ENCODE data around the gene LRRC4C.

The LRRC4C gene

DNA sequence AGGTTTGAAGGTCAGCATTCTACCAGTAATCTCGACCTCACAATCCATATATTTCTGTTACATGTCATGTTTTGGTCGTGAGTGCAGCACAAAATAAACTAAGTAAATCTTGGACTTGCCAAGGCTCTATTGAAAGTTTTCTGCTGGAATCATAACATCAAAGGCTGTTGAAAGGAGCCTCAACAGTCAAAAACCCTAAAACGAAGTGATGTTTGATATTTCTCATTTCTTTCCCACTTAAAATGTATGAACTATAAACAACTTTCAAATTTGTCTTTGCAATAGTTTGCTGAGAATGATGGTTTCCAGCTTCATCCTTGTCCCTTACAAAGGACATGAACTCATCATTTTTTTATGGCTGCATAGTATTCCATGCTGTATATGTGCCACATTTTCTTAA, 1118.5 kb downstream of the LRRC4C start:
- Histone ChIP-seq H3K9ac (ENCODE audit: low read length) (no peak overlapping the region), H3K9me3 (ENCODE audit: control insufficient read depth, low read length) (peaks cover 15% of the 10 kb centered on the region), H3K4me3 (ENCODE audit: low read length) (no peak overlapping the region), H3K36me3 (ENCODE audit: control insufficient read depth, insufficient read depth, low read length, severe bottlenecking) (no peaks in the 10 kb centered on the region), H3K27me3 (replicated peaks; ENCODE audit: control insufficient read depth, insufficient read depth, low read length) (no peaks in the 10 kb centered on the region), H3K4me1 (ENCODE audit: control insufficient read depth, insufficient read depth, low read length) (no peaks in the 10 kb centered on the region)
- no peak for DNase-seq (ENCODE audit: low read depth)

DNA sequence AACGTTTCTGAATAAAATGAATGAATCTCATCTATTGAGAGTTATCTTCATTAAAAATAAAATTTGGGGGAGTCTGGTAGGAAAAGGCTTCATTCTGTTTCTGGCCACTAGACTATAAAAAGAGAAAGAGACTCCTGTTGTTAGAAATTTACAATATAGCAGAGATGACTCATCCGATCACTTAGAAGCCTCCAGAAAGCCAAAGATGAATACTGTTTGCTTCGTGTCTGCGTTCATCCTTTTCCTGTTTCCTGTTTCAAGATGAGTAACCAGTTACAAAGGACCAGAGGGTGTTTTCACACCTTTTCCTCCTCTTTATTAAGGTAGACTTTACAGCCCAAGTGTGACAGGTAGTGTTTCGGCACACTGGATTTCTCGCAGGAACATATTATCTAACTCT, 1120.7 kb downstream of the LRRC4C start:
- H3K9ac ChIP-seq (ENCODE audit: low read length) = no peak overlapping the region
- no peaks in the 10 kb centered on the region for H3K36me3 ChIP-seq (ENCODE audit: control insufficient read depth, insufficient read depth, low read length, severe bottlenecking)
- no peaks in the 10 kb centered on the region for H3K4me1 ChIP-seq (ENCODE audit: control insufficient read depth, insufficient read depth, low read length)
- peaks cover 3% of the 10 kb centered on the region for H3K9me3 ChIP-seq (ENCODE audit: control insufficient read depth, low read length)
- H3K27me3 ChIP-seq (replicated peaks; ENCODE audit: control insufficient read depth, insufficient read depth, low read length) = no peaks in the 10 kb centered on the region
- DNase-seq (ENCODE audit: low read depth) = peak; percentile 45
- H3K4me3 ChIP-seq (ENCODE audit: low read length) = peak overlapping the region; percentile 10

DNA sequence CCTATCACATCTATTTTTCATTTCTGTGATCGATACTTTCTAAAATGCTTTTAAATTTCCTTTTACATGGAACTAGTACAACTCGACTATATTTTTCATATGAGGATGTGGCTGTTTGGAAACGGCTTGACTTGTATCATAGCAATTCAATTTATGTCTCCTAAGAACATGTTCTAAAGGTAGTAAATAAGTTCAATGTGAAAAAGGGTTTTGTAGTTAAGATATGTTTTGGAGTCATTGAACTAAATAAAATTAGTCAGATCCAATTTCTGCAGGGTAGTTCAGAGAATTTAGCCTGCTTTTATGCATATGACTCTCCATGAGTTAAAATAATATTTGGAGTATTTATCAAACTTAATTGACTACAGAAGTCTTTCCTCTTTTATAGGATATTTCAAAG, 1121.4 kb downstream of the LRRC4C start:
- Histone ChIP-seq H3K36me3 (ENCODE audit: control insufficient read depth, insufficient read depth, low read length, severe bottlenecking) (no peaks in the 10 kb centered on the region), H3K4me3 (ENCODE audit: low read length) (no peak overlapping the region), H3K9ac (ENCODE audit: low read length) (no peak overlapping the region), H3K4me1 (ENCODE audit: control insufficient read depth, insufficient read depth, low read length) (no peaks in the 10 kb centered on the region), H3K9me3 (ENCODE audit: control insufficient read depth, low read length) (no peaks in the 10 kb centered on the region), H3K27me3 (replicated peaks; ENCODE audit: control insufficient read depth, insufficient read depth, low read length) (no peaks in the 10 kb centered on the region)
- DNase-seq (ENCODE audit: low read depth) = no peak

DNA sequence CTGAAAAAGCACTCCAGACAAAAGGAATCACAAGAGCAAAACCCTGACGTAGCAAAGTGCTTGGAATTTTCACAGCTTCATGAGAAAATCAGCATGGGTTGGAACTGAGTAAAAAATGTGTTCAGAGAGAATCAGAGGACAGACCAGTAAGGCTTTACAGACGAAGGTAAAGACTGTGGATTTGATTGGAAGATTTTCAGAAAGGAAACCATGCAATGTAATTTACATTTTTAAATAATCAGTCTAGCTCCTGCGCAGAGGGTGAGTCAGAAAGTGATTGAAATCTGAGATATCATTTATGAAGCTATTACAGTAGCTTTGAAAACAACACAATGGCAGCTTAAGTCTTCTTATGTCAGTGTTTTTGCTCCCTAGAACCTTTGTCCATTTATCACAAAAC, 1122.3 kb downstream of the LRRC4C start:
- Histone ChIP-seq H3K27me3 (replicated peaks; ENCODE audit: control insufficient read depth, insufficient read depth, low read length) (no peaks in the 10 kb centered on the region), H3K9me3 (ENCODE audit: control insufficient read depth, low read length) (no peaks in the 10 kb centered on the region), H3K4me1 (ENCODE audit: control insufficient read depth, insufficient read depth, low read length) (no peaks in the 10 kb centered on the region), H3K9ac (ENCODE audit: low read length) (no peak overlapping the region), H3K4me3 (ENCODE audit: low read length) (no peak overlapping the region), H3K36me3 (ENCODE audit: control insufficient read depth, insufficient read depth, low read length, severe bottlenecking) (no peaks in the 10 kb centered on the region)
- DNase-seq (ENCODE audit: low read depth) = peak; percentile 8

DNA sequence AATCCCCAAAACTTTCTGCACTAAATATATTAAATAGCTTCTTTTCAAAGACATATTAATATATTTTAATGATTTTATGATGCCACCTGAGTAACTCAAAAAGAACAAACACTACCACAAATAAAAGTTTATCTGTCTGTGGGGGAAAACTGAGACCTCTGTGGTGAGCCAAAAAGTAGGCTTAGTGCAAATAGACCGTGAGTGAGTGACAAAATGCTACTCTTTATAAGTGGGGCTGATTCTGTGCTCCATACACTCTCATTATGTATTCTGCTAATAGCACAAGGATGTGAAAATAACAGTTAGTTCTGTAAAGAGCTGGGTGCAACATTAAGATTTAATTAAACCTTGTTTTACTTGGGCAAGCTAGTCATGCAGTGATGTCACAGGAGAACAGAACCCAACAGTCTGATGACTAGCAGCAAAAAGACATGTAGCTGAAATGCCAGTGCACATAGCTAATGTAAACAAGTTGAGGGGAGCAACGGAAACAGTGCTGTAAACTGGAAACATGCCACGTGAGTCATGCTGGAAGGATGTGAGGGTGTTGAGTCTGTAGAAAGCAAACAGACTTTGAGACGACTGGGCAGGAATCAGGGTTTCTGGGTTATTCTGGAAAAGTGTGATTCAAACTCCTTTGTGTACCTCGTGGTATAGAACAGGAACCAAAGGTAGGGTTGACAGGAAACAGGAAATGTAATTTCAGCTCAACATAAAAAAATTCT, 1130.4 kb downstream of the LRRC4C start:
- peaks cover 7% of the 10 kb centered on the region for H3K4me1 ChIP-seq (ENCODE audit: control insufficient read depth, insufficient read depth, low read length)
- H3K4me3 ChIP-seq (ENCODE audit: low read length) = peak overlapping the region; percentile 64
- H3K36me3 ChIP-seq (ENCODE audit: control insufficient read depth, insufficient read depth, low read length, severe bottlenecking) = no peaks in the 10 kb centered on the region
- peak; percentile 97 for DNase-seq (ENCODE audit: low read depth)
- H3K9ac ChIP-seq (ENCODE audit: low read length) = no peak overlapping the region
- H3K9me3 ChIP-seq (ENCODE audit: control insufficient read depth, low read length) = no peaks in the 10 kb centered on the region
- H3K27me3 ChIP-seq (replicated peaks; ENCODE audit: control insufficient read depth, insufficient read depth, low read length) = no peaks in the 10 kb centered on the region

DNA sequence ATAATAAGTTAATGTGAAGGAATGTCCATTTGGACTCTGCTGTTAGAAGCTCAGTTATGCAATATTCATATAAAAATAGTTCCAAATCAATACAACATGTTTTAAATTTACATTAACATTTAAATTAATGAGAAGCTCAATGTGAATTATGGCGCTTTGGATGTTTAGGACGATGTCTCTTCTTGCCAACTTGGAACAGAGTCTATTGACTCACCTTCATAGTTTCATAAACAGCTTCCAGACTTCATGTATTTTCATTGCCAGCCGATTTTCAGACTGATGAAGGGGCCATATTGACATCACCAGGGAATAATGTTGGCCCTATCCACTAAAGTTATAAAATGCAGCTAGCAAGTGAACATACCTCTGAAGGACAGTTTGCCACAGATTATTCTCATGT, 1136.2 kb downstream of the LRRC4C start:
- Histone ChIP-seq H3K27me3 (replicated peaks; ENCODE audit: control insufficient read depth, insufficient read depth, low read length) (no peaks in the 10 kb centered on the region), H3K36me3 (ENCODE audit: control insufficient read depth, insufficient read depth, low read length, severe bottlenecking) (no peaks in the 10 kb centered on the region), H3K4me1 (ENCODE audit: control insufficient read depth, insufficient read depth, low read length) (no peaks in the 10 kb centered on the region), H3K9me3 (ENCODE audit: control insufficient read depth, low read length) (no peaks in the 10 kb centered on the region), H3K4me3 (ENCODE audit: low read length) (no peak overlapping the region), H3K9ac (ENCODE audit: low read length) (no peak overlapping the region)
- no peak for DNase-seq (ENCODE audit: low read depth)

DNA sequence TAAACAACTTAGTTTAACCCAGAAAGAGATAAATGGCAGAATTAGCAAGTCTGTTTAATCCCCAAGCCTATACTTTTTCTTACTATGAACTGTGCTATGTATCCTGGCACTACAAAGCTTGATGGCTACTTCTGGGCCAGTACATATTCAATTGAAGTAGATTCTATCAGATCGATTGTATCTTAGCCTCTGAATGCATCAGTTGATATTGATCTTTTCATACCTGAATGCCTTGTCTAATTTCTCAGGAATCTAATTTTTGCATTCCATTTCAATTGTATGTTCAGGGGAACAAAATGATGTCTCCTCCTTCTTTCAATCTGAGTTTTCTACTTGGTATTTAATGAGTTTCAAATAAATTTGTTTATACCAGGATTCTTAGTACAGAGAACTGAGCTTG, 1137.9 kb downstream of the LRRC4C start:
- no peaks in the 10 kb centered on the region for H3K4me1 ChIP-seq (ENCODE audit: control insufficient read depth, insufficient read depth, low read length)

DNA sequence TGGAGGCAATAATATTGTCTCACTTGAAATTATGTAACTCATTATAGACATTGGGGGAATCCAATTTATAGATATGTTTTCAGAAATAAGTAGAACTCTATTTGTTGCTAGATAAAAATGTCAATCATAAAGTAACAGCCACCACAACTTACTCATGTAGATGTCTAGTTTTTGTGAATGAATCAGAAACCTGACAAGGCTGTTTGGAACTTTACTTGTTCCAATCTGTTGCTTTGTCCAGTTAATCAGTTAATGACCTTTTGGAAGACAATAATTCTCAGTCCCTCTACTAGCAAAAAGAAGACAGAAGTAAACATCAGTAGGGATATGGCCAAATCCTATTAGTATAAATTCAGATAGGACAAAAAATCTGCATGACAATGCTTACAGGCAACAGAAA, 1143.3 kb downstream of the LRRC4C start:
- Histone ChIP-seq H3K27me3 (replicated peaks; ENCODE audit: control insufficient read depth, insufficient read depth, low read length) (no peaks in the 10 kb centered on the region), H3K4me3 (ENCODE audit: low read length) (no peak overlapping the region), H3K4me1 (ENCODE audit: control insufficient read depth, insufficient read depth, low read length) (no peaks in the 10 kb centered on the region), H3K9ac (ENCODE audit: low read length) (no peak overlapping the region), H3K9me3 (ENCODE audit: control insufficient read depth, low read length) (no peaks in the 10 kb centered on the region), H3K36me3 (ENCODE audit: control insufficient read depth, insufficient read depth, low read length, severe bottlenecking) (no peaks in the 10 kb centered on the region)
- no peak for DNase-seq (ENCODE audit: low read depth)

More for the DNA sequence above, 1137.9 kb downstream of the LRRC4C start:
- Histone ChIP-seq H3K36me3 (ENCODE audit: control insufficient read depth, insufficient read depth, low read length, severe bottlenecking) (no peaks in the 10 kb centered on the region), H3K4me3 (ENCODE audit: low read length) (no peak overlapping the region), H3K9ac (ENCODE audit: low read length) (no peak overlapping the region), H3K9me3 (ENCODE audit: control insufficient read depth, low read length) (no peaks in the 10 kb centered on the region), H3K27me3 (replicated peaks; ENCODE audit: control insufficient read depth, insufficient read depth, low read length) (no peaks in the 10 kb centered on the region)
- no peak for DNase-seq (ENCODE audit: low read depth)

DNA sequence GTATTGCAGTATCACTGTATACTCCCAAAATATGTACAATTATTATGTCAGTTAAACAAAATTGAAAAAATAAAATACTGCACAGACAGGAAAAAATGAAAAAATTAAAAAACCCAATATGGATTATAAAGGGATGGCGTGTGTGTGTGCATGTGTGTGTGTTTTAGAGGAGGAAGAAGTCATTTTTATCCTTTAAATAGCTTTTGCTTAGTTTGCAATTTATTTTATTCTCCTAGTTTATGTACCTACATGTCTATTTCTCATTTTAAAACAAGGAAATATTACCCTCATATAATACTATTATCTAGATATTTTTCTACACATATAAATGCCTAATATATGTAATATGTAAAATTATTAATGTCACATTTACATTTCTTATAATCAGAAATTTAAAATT, 1144.3 kb downstream of the LRRC4C start:
- no peaks in the 10 kb centered on the region for H3K4me1 ChIP-seq (ENCODE audit: control insufficient read depth, insufficient read depth, low read length)
- no peak overlapping the region for H3K9ac ChIP-seq (ENCODE audit: low read length)
- no peaks in the 10 kb centered on the region for H3K27me3 ChIP-seq (replicated peaks; ENCODE audit: control insufficient read depth, insufficient read depth, low read length)
- no peak overlapping the region for H3K4me3 ChIP-seq (ENCODE audit: low read length)
- DNase-seq (ENCODE audit: low read depth) = no peak
- H3K9me3 ChIP-seq (ENCODE audit: control insufficient read depth, low read length) = no peaks in the 10 kb centered on the region
- no peaks in the 10 kb centered on the region for H3K36me3 ChIP-seq (ENCODE audit: control insufficient read depth, insufficient read depth, low read length, severe bottlenecking)

DNA sequence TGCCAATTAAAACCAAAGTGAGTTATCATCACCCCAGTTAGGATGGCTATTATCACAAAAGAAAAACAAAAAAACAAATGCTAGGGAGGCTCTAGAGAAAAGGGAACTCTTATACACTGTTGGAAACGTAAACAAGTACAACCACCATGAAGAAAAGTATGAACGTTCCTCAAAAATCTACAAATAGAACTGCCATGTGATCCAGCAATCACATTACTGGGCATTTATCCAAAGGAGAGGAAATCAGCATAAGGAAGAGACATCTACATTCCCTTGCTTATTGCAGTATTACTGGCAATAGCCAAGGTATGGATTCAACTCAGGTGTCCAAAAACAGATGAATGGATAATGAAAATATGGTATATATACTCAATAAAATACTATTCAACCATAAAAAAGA, 1145.1 kb downstream of the LRRC4C start:
- H3K9me3 ChIP-seq (ENCODE audit: control insufficient read depth, low read length) = no peaks in the 10 kb centered on the region
- H3K36me3 ChIP-seq (ENCODE audit: control insufficient read depth, insufficient read depth, low read length, severe bottlenecking) = no peaks in the 10 kb centered on the region
- H3K9ac ChIP-seq (ENCODE audit: low read length) = no peak overlapping the region
- H3K27me3 ChIP-seq (replicated peaks; ENCODE audit: control insufficient read depth, insufficient read depth, low read length) = no peaks in the 10 kb centered on the region
- no peaks in the 10 kb centered on the region for H3K4me1 ChIP-seq (ENCODE audit: control insufficient read depth, insufficient read depth, low read length)
- no peak for DNase-seq (ENCODE audit: low read depth)
- H3K4me3 ChIP-seq (ENCODE audit: low read length) = no peak overlapping the region

DNA sequence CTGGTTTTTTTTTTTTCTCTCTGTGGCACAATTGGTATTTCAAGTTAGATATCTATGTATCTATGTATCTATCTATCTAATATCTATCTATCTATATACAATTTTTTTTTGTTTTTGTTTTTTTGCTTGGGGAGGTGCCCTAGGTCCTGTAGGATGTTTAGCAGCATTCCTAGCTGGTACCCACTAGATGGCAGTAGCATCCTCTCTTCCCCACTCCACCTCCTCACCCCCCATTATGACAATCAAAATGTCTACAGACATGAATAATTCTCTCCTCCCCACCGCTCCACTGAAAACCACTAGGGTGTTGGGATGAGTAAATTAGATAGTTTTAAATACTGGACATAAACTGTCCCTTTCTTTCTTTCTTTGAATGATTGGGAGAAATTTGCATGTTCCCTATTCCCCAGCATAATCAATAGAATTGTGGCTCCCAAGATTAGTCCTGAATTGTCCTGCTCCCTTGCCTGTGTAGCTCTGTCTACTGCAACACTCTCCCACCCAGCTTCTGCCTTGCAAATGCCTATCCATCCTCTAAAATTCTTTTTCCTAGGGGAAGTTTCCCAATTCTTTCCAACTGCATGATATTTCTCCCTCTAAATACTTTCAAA, 1152.4 kb downstream of the LRRC4C start:
- Histone ChIP-seq H3K4me1 (ENCODE audit: control insufficient read depth, insufficient read depth, low read length) (no peaks in the 10 kb centered on the region), H3K36me3 (ENCODE audit: control insufficient read depth, insufficient read depth, low read length, severe bottlenecking) (no peaks in the 10 kb centered on the region), H3K27me3 (replicated peaks; ENCODE audit: control insufficient read depth, insufficient read depth, low read length) (no peaks in the 10 kb centered on the region), H3K9ac (ENCODE audit: low read length) (no peak overlapping the region), H3K4me3 (ENCODE audit: low read length) (no peak overlapping the region), H3K9me3 (ENCODE audit: control insufficient read depth, low read length) (no peaks in the 10 kb centered on the region)
- peak; percentile 73 for DNase-seq (ENCODE audit: low read depth)

DNA sequence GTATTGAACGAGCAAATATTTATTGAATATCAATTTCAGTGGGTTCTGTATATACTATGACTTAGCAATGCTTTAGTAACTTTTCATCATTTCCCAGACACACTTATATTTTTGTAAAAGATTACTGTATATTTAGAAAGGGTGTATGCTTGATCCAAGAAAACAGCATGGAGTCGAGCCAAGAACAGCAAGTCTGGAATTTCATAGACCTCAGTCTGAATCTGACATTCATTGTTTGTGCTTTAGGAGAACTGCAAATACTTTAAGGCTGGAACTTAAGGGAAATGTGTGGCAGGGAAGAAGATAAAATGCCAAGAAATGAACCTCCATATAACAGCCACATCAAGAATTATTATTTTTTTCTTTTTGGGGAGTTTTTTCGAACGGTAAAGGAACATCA, 1156.8 kb downstream of the LRRC4C start:
- Histone ChIP-seq H3K4me1 (ENCODE audit: control insufficient read depth, insufficient read depth, low read length) (no peaks in the 10 kb centered on the region), H3K4me3 (ENCODE audit: low read length) (no peak overlapping the region), H3K36me3 (ENCODE audit: control insufficient read depth, insufficient read depth, low read length, severe bottlenecking) (no peaks in the 10 kb centered on the region), H3K27me3 (replicated peaks; ENCODE audit: control insufficient read depth, insufficient read depth, low read length) (peaks cover 3% of the 10 kb centered on the region), H3K9me3 (ENCODE audit: control insufficient read depth, low read length) (no peaks in the 10 kb centered on the region), H3K9ac (ENCODE audit: low read length) (no peak overlapping the region)
- peak; percentile 88 for DNase-seq (ENCODE audit: low read depth)

Data from adipocyte (in vitro differentiated cells).